GM18861 (cell line): ENCODE results near the gene SIX2.

ENCODE experiments used
- ATAC-seq: cut with Tn5 transposase; IDR thresholded peaks from one replicate; pipeline ENCODE4 v1.9.1; 2021; ENCODE audit not compliant: unreplicated experiment

The SIX2 gene

GRCh38 chr2:45020439-45020838 is 11.2 kb upstream of the SIX2 start:
- ATAC-seq: no peak

DNA sequence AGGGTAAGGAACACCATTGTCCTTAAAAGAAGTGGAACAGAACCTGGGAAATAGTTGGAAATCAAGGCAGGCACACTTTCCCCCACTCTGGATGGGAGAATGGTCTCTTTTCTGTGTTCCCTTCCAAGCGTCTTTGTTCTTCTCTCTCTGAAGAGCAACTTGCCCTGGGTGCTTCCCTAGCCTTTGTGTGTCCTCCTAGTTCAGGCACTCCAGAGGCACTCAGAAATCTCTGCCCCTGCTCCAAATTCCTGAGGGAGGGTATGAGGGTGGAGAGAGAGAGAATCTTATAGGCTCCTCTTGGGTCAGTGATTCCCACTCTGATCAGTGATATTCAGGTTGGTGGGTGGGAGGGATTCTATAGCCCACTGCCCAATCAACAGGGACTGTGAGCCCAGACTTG is 8.8 kb upstream of the SIX2 start:
- no peak for ATAC-seq

DNA sequence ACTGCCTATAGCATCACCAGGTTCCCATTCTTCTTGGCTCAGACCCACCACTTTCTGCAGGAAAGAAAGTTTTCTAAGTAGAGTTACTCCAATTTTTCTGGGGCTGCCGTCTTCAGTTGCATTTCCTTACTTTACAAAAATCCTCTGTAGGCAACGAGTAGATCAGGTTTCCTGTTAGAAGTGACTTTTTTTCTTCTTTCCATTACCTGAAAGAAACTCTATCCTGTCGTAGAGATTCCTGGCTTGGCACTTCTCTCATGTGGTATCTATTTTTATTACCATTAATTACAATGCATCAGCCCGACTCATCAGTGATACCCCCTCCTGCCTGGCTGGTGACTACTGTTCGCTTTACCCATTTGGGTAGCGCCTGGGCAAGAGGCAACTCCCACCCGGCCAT is 5.6 kb upstream of the SIX2 start:
- ATAC-seq: no peak

DNA sequence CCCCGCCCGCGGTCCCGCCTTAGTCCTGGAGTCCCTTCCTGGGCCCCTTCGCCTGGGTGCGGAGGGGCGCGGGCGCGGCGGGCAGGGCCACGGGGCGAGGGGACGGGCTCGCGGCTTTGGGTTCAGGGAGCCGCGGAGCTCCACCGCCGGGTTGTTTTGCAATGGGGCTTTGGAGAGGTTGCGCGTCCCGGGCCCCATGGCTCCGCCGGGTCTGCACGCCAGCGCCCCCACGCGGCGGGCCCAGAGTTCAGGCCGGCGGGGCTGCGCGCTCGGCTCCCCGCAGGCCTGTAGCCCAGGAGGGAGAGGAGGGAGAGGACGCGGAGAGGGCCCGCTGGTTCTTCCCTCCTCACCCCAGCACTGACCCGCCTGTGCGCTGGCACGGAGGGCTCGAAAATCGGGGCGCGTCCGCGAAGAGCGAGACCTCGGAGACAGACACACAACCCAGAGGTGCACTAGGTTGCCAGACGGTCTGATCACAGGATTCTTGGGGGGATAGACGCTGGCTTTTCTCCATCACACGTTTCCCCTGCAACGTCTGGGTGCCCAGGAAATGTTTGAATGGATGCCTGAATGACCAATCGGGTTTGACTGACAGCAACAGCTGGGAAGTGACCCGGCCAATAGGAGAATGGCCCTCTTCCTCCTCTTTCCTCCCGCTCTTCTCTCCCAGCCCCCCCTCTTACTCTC is 4.9 kb upstream of the SIX2 start:
- ATAC-seq: no peak

- no peak for ATAC-seq
These were observed 4.2 kb upstream of the SIX2 start for GRCh38 chr2:45013229-45014015.

GRCh38 chr2:45012733-45013132 is 3.5 kb upstream of the SIX2 start:
- no peak for ATAC-seq

DNA sequence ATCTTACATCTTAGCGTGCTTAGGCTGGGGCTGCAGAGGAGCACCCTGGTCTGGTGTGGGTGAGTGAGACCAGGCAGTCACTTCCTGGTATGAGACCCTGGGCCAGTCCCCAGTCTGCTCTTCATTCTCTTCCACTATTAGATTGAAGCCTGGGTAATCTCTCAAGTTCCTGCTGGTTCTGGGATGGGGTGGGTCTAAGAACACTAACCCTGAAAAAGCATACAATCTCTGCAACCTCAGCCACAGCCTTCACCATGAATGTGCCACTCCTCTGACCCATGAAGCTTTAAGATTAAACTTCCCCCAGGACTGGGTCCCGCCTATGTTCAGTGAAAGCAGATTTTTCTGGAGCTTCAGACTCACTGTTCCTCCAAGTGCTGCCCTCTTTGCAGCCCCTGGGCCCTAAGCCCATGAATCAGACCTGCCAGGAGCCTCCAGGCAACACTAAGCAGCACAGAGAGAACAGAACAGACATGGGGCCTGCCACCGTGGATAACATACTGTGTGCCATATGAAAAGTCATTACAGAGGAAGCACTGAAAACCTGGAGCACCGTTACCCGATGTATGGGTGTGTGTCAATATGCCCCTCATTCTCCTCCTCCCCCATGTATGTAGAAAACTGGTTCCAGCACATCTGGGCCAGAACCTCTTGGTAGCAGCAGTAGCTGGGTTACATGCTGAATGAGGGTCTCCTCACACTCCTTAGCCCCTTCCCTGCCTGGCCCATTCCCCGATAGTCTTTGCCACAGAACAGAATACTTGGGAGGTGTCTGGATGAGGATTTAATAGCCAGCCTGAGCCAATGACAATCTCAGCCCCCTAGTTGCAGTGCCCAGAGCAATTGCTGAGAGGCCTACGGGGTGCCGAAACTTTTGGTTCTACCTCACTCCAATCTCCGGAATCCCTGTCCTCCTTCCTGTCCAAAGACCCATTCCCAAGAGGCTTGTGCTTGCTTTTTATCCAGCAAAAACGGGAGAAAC is 2.7 kb upstream of the SIX2 start:
- ATAC-seq: no peak

DNA sequence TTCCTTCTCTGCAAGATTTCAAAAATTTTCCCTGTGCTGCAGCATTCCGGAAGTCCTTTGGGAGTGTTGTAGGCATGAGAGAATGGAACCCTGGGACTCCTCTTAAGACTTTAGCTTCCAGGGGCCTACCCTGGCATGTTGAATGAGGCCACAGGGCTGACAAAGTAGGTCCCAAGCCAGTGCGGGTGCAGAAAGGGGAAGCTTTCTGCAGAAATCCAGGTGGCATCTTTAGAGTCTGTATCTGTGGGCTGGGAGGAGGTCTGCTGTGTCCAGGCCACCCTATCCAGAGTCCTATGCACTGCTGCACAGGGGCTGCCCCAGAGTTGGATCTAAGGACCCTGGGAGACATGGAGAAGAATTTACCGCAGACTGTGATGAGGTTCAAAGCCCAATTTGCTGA is 1.9 kb upstream of the SIX2 start:
- ATAC-seq: no peak

GRCh38 chr2:45010702-45011012 is 1.4 kb upstream of the SIX2 start:
- ATAC-seq: no peak

DNA sequence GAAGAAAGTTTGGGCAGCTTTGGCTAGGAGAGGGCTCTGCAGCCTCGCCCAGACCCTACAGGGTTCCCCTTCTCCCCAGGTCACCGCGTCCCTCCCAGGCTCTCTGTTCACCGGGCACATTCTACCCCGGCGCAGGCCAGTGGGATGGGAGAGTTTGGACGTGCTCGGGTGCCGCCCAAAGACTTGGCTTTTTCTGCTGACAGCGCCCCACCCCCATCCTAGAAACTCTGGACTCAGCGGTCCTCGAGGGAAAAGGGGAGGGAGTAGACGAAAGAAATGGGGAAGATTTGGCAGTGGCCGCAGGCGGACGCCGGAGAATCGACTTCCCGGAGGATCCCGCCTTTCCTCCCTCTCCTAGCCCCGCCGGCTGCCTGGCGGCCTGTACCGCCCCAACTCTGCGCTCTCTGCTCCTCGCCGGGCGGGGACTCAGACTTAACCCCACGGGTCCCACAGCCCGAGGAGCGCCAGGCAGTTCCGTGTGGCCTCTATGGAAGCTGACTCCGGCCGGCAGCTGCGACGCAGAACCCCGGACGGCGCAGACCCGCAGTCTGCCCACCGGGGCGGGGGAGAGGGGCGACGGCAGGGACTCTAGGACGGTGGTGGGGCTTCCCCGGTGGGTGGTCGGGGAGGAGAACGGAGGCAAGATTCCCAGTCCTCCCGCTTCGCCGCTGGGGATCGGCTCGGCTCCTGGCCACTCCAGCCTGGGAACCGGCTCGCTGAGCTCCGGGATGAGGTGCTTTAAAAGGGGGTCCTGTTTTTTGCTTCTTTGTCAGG is 863 bp upstream of the SIX2 start:
- no peak for ATAC-seq

- ATAC-seq: no peak
These were observed 739 bp downstream of the SIX2 start for GRCh38 chr2:45008296-45009129.

DNA sequence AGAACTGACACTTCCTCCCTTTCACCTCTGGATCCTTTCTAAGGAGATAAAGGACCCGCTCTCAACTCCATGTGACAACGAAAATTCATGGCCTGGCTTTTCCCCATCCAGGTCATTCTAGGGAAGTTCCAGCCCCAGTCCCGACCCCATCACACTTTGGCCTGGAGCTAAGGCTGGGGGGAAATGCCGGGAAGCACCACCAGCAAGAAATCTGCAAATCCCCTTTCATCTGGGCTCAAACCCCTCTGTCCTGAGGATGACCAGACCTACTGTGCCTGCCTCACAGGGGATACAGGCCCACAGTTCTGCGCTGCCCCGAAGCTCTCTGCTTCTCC is 1.3 kb downstream of the SIX2 start:
- ATAC-seq: no peak

- no peak for ATAC-seq
These were observed 2.3 kb downstream of the SIX2 start for GRCh38 chr2:45006942-45007287.

GRCh38 chr2:45006041-45006941 is 3.0 kb downstream of the SIX2 start:
- no peak for ATAC-seq

GRCh38 chr2:45005261-45006002 is 3.8 kb downstream of the SIX2 start:
- no peak for ATAC-seq

DNA sequence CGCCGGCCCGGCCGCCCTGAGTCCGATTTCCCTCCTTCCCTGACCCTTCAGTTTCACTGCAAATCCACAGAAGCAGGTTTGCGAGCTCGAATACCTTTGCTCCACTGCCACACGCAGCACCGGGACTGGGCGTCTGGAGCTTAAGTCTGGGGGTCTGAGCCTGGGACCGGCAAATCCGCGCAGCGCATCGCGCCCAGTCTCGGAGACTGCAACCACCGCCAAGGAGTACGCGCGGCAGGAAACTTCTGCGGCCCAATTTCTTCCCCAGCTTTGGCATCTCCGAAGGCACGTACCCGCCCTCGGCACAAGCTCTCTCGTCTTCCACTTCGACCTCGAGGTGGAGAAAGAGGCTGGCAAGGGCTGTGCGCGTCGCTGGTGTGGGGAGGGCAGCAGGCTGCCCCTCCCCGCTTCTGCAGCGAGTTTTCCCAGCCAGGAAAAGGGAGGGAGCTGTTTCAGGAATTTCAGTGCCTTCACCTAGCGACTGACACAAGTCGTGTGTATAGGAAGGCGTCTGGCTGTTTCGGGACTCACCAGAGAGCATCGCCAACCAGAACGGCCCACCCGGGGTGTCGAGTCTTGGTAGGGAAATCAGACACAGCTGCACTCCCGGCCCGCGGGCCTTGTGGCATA is 4.6 kb downstream of the SIX2 start:
- no peak for ATAC-seq

- ATAC-seq: no peak
These were observed 5.4 kb downstream of the SIX2 start for GRCh38 chr2:45003579-45004551.
